Stimulated activated CD4-positive, alpha-beta T cell treated with anti-CD3 and anti-CD28 coated beads, TNF-alpha, amount 100 ng/mL, for 48 hours (primary cell): ENCODE data around the gene CD63.

ENCODE experiments used
- DNase-seq, 3 donors: peaks; one replicate each; pipeline ENCODE4 v3.0.0-alpha.2; 2020; ENCODE audit warnings: low read depth in 3 of 3

The CD63 gene

GRCh38 chr12:55706568-55707218, 22.1 kb downstream of the CD63 start:
- DNase-seq: no peak

- DNase-seq: no peak
These were observed 22.9 kb downstream of the CD63 start for GRCh38 chr12:55705782-55706402.

- DNase-seq: no peak
These were observed 23.7 kb downstream of the CD63 start for GRCh38 chr12:55704824-55705718.

GRCh38 chr12:55703901-55704761, 24.7 kb downstream of the CD63 start:
- DNase-seq: no peak

GRCh38 chr12:55703288-55703687, 25.5 kb downstream of the CD63 start:
- DNase-seq: no peak

GRCh38 chr12:55702861-55703260, 25.9 kb downstream of the CD63 start:
- no peak for DNase-seq

- DNase-seq: no peak
These were observed 28.4 kb downstream of the CD63 start for GRCh38 chr12:55700255-55701018.

- no peak for DNase-seq
These were observed 29.2 kb downstream of the CD63 start for GRCh38 chr12:55699471-55700055.

- no peak for DNase-seq
These were observed 29.8 kb downstream of the CD63 start for GRCh38 chr12:55698965-55699364.

- no peak for DNase-seq
These were observed 30.4 kb downstream of the CD63 start for GRCh38 chr12:55698241-55698955.

- DNase-seq: no peak
These were observed 31.1 kb downstream of the CD63 start for GRCh38 chr12:55697686-55698085.

GRCh38 chr12:55696796-55697462, 31.9 kb downstream of the CD63 start:
- DNase-seq: no peak

- no peak for DNase-seq
These were observed 32.7 kb downstream of the CD63 start for GRCh38 chr12:55696141-55696540.

GRCh38 chr12:55695349-55695748, 33.5 kb downstream of the CD63 start:
- DNase-seq: no peak

GRCh38 chr12:55694651-55695050, 34.2 kb downstream of the CD63 start:
- DNase-seq: no peak

- DNase-seq: no peak
These were observed 34.7 kb downstream of the CD63 start for GRCh38 chr12:55694188-55694515.

- no peak for DNase-seq
These were observed 35.3 kb downstream of the CD63 start for GRCh38 chr12:55693323-55694187.

GRCh38 chr12:55692631-55693322, 36.0 kb downstream of the CD63 start:
- DNase-seq: no peak
